Fibroblast of skin of left quadriceps (primary cell): ENCODE data around the gene METTL17.
"Not testable (repeated sequence)": the region's sequence is repeated elsewhere in the genome, so short reads cannot be mapped to it uniquely, and the experiment has no call there.

ENCODE experiments used
- DNase-seq, 2 experiments: peaks; one replicate each; pipeline ENCODE4 v3.0.0-alpha.2; 2013; ENCODE audit warnings: low read depth in 2 of 2

Gene METTL17, protein sequence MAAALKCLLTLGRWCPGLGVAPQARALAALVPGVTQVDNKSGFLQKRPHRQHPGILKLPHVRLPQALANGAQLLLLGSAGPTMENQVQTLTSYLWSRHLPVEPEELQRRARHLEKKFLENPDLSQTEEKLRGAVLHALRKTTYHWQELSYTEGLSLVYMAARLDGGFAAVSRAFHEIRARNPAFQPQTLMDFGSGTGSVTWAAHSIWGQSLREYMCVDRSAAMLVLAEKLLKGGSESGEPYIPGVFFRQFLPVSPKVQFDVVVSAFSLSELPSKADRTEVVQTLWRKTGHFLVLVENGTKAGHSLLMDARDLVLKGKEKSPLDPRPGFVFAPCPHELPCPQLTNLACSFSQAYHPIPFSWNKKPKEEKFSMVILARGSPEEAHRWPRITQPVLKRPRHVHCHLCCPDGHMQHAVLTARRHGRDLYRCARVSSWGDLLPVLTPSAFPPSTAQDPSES

DNA sequence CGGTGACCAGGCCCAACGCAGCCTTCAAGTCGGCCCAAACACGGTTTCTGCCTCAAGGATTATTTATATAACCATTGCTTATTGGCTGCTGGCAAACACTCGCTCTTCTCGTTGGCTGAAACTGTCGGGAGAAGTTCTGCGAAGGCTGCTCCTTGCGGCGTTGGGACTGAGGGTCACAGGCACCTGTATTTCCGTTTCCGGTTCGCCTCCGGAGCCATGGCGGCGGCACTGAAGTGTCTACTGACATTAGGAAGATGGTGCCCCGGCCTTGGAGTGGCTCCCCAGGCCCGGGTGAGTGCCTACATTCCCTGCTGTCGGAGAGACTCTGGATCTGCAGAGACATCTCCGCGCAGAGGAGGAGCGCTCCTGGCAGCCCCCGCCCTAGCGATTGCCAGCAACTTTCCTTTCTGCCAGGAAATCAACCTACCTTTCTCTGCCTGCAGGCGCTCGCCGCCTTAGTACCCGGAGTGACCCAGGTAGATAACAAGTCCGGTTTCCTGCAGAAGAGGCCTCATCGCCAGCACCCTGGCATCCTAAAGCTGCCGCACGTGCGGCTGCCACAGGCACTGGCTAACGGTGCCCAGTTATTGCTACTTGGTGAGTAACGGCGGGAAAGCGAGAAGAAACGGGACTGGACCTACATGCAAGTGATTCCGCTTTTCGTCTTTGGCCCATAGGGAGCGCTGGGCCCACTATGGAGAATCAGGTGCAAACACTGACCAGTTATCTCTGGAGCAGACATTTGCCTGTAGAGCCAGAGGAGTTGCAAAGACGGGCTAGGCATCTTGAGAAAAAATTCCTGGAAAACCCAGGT, at the start of gene METTL17:
TSS of gene METTL17 (plus strand) at position 194 of the 814 bp plus-strand sequence. CDS start at position 217, 23 bp downstream.
- peak; percentile 94 to 95 for DNase-seq

DNA sequence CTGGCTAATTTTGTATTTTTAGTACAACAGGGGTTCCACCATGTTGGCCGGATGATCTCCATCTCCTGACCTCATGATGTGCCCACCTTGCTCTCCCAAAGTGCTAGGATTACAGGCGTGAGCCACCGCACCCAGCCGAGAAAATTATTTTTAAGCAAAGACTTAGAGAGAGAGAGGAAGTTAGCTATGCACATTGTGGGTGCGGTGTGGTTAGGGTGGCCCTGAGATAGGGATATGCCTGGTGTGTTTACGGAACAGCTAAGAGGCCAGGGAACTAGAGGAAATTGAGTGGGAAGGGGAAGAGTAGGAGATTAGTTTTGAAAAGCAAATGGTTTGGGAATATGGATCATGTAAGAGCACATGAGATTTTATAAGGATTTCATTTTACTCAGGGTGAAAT, 44.6 kb upstream of the METTL17 start:
- DNase-seq: not testable (repeated sequence)

DNA sequence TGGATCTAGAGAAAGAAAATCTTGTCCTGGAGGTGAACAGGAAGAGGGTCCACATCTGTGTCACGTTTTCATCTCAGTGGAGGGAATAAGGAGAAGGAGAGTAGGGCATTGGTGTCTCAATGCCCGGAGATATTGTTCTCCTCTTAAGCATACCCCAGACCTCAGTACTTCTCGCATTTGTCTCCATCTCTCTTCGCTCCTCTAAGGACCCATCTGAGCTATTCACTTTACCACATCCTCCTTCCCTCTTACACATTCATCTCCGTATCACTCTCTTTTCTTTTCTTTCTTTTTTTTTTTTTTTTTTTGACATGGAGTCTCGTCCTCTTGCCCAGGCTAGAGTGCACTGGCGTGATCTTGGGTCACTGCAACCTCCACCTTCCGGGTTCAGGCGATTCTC, 43.1 kb upstream of the METTL17 start:
- DNase-seq: not testable (repeated sequence)

DNA sequence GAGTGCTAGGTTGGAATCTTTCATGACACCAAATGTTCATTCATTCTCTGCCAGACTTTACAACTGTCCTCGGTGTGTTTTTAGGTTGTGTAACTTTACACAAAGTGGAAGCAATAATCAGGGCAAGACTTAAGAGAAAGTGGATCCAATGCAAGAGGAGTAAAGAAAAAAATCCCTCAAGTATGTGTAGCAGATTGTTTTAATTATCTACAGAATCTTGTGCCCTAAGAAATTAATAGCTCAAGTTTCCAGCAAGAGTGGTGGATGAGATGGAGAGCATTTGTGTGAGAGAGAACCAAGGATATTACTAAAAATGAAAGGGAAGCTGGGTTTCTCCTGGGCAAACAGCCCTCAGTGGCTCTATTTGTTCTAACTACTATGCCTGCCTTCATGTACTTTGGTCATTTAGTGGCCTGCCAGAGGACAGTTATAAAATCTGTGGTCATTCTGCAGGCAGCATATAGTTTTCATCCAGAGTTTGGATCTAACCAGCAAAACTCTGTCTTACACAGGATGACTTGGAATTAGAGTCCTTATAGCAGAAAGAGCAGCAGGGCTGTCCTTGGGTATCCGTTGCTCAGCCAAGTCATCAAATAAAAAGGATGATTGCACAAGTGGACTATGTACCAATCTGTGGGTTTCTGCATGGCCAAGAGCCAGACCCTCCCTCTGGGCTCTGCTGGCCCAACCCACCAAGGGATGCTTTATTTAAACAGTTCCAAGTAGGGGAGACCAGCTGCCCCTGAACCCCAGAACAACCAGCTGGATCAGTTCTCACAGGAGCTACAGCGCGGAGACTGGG, 34.8 kb upstream of the METTL17 start, which contains the start of gene RNASE2:
TSS of gene RNASE2 (plus strand) at position 752 of the 802 bp plus-strand sequence. CDS start 285 bp downstream, outside the sequence.
- not testable (repeated sequence) for DNase-seq

DNA sequence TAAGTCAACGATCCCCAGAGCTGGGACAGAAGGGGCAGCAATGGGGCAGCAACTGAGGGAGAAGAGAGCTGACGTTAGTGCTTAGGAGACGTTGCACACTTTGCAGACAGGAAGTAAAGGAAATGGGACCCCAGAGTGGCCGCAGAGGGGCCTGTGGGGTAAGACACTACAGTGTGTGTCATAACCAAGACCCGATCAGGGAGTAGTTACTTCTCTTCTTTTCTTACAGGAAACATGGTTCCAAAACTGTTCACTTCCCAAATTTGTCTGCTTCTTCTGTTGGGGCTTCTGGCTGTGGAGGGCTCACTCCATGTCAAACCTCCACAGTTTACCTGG, 34.3 kb upstream of the METTL17 start:
- DNase-seq: not testable (repeated sequence)

DNA sequence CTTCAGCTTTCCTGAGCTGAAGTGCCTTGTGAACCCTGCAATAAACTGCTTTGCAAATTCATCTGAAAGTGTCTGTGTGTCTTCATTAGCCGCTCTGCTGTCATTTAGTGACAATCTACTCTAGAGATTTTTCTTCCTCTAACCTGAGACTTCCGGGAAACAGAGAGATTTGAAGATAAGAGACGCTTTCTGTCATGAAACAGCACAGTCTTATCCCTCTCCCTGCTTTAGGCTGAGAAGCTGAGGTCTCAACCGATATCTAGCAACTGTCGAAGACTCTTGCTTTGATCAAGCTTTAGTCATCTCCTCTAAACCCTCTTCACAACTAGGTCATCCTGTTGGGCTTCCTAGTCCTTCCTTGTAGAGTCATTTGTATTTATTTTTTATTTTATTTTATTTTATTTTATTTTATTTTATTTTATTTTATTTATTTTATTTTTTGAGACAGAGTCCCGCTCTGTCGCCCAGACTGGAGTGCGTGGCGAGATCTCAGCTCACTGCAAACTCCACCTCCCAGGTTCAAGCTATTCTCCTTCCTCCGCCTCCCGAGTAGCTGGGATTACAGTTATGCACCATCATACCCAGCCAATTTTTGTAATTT, 33.3 kb upstream of the METTL17 start:
- DNase-seq: no peak

DNA sequence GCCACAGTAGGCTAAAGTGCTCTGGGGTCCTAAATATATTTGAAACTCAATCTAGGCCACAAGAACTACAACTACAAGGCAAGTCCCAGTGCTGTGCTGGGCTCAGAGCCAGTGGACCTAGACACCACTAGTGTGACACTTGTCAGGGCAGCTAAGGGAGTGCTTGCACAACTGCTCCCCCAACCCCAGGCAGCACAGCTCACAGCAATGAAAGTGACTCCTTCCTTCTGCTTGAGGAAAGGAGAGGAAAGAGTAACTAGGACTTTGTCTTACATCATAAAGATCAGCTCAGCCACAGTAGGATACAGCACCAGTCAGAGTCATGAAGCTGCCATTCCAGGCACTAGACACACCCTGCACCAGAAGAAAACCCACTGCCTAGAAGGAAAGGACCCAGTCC, 30.8 kb upstream of the METTL17 start:
- DNase-seq: not testable (repeated sequence)

DNA sequence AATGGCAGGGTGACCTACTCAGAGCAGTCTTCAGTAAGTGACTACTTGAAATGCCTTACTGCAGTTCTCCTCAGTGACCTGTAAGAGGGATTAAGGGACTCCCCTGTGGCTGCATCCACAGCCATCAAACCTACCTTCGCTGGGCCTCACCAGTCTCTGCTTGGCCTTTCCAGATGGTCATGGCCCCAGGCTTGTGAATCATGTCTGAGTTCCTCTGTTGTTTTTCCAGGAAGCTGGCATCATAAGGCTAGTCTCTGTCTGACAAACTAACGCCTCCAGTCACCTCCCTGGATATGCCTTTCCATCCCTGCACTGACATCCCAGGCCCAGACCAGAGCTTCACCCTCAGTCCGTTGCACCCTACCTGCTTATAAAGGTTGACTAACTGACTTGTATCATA, 20.4 kb upstream of the METTL17 start:
- DNase-seq: no peak

DNA sequence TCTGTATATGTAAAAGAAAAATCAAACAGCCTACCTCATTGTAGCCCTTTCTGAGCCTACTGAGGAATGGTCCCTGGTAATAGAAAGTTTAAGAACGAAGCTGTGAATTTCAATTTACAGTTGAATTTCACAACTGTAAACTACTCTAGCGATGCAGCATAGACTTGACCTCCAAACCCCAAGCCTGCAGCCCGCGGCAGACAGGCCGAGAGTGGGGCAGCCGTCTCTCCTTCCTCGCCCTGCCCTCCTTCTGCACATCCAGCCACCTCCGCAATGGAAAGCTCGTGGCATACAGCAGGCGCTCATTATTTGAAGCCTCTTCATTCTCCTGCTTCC, 19.2 kb upstream of the METTL17 start:
- no peak for DNase-seq

DNA sequence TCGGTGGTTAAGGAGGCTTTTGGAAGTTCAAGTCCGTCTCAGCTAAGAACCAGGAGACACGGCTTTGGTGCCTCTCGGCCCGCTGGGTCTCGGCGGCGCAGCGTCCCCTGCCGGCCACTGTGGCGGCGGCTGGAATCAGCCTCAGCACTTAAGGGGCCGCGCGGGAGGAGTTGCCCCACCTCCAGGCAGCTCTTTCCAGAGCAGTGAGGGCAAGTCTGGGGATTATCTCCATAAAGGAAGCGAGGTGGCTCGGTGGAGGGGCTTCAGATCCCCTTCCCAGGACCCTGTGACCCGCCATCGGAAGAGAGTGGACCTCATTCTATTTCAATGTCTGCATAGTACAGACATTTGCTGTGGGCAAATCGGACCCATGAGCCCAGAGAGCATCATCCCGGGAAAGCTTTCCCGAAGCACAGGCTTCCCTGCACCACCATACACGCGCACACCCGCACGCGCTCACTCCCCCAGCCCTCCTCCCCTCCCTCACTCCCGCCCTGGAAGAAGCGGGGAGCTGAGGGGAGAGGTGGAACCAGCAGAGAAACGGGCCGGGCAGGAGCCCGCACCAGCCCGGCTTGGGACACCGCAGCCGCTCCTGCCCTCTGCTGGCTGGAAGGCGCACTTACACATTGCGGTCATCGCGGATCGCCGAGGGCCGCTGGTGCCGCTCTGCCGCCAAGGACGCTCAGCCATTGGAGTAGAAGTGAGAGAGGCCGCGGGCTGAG, 18.6 kb upstream of the METTL17 start:
- DNase-seq: peak; percentile 61 to 68

DNA sequence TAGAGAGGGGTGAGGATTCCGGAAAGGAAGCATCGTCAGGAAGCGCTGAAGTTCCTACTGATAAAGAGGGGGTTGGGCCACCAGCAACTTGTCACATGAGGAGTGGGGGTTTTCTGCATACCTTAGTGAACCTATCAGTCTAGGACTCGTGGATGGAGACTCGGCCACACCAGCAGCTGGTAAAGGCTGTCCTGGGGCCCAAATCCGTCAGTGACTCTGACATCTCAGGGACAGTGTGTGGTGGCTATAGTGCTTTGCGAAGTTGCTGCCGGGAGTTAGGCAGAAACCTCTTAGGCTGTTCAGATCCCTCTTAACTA, 18.1 kb upstream of the METTL17 start:
- DNase-seq: no peak

DNA sequence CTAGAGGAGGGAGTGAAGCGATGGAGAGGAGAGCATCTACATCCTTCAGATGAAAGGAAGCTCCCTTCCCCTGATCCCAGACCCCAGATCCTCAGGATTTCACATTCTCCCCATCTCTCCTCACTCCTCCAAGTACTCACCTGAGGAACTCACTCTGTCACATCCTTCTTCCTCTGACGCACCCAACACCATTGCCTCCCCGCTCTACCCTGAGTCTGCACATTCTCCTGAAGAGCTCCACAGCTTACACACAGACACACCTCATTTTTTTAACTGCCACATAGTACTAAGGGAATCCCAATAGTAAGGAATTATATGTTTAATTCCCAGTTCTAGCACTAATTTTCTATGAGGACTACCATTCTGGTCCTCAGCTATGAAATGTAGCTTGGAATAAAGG, 16.3 kb upstream of the METTL17 start:
- DNase-seq: no peak

DNA sequence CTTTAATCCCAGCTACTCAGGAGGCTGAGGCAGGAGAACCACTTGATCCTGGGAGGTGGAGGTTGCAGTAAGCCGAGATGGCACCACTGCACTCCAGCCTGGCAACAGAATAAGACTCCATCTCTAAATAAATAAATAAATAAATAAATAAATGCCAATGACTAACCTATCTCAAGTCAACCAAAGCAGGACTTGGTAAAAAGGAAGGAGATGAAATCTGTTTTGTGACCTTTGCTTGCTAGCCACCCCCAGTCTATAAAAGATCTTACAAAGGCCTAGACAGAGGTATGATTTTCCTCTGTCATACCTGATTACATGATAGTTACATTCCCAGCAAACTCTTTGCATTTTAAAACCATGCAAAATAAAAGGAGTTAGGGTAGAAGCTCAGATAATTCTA, 13.5 kb upstream of the METTL17 start:
- no peak for DNase-seq

DNA sequence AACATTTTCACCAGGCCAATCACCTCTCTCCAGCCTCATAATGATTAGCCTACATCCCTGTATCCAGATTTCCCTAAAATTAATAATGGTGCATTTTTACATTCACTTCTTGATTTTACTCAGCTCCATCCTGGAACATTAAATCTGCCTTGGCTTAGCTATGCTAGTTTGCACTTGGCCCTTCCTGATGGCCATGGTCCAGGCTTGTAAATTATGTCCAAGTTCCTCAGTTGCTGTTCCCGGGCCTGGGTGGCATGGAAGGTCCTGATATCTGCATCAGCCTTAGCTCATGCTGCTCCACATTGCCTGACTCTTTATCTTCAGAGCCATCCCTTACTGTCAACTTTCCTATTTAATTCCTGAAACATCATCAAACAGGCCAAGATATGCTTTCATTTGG, 11.1 kb upstream of the METTL17 start:
- no peak for DNase-seq

DNA sequence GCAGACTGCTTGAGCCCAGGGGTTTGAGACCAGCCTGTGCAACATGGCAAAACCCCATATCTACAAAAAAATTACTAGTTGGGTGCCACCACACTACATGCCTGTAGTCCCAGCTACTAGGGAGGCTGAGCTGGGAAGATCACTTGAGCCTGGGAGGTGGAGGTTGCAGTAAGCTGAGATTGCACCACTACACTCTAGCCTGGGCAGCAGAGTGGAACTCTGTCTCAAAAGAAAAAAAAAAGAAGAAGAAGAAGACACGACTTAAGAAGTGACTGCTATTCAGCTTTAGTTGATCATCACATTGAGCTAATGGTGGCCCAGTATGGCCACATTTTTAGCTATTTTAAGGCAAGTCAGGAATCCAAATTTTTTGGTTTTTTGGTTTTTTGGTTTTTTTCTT, 8.9 kb upstream of the METTL17 start:
- DNase-seq: no peak

DNA sequence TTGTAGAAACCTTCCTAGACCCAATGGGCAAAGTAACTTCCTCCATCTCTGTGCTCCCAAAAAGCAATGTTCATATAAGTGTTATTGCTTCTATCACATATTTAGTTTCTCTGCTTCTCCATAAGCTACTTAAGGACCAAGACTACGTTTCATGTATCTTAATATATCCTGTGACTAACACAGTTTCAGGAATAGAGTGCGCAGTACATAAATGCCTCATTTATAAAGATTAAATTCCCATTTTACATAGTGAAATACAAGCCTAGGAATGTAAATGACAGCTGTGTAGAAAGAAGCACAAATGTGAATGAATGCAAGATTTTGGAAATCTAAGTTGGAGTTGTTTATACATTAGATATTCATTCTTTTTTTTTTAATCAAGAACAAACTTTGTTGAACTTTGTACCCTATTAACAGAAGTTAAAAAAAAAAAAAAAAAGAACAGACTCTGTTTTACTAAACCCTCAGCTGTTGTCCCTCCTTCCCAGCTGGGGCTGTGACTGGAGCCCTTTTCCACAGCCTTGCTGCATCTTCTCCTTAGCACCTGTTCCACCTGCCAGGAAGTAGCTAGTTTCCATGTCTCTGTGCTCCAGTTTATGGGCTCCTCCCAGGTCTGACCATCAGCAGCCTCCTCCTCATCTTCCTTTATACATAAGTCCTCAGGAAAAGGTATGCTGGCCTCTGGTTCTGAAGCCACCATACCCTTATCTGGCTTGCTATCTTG, 7.0 kb upstream of the METTL17 start:
- DNase-seq: no peak

DNA sequence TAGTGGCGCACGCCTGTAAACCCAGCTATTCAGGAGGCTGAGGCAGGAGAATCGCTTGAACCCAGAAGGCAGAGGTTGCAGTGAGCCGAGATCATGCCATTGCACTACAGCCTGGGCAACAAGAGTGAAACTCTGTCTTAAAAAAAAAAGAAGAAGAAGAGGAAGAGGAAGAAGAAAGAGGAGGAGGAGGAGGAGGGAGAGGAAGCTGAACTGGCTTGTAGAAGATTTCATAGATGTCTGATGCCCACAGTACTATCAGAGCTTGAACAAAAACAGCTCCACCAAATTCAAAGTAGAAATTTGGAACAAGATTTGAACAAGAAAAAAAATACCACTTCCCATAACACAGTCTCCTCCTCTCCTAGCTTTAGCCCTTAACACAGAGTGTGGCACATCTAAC, 4.1 kb upstream of the METTL17 start:
- not testable (repeated sequence) for DNase-seq

DNA sequence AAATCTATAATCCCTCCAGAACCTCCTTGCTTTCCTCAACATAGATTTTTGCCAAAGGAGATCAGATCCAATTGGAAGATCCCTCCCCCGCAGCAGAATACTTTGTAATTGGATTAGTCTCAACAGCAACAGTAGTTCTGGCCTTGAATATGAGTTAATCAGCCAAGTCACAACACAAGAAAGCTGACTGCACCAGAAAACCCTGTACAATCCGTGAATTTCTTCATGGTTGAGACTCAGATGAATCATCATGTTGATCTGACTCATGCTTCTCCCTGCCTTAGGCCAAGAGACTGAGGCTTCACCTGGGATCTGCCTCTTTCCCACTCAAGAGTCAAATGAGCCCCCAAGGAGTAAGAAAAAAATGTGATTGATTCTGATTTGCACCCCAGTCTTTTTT, 3.0 kb upstream of the METTL17 start:
- DNase-seq: peak; percentile 80 to 84

DNA sequence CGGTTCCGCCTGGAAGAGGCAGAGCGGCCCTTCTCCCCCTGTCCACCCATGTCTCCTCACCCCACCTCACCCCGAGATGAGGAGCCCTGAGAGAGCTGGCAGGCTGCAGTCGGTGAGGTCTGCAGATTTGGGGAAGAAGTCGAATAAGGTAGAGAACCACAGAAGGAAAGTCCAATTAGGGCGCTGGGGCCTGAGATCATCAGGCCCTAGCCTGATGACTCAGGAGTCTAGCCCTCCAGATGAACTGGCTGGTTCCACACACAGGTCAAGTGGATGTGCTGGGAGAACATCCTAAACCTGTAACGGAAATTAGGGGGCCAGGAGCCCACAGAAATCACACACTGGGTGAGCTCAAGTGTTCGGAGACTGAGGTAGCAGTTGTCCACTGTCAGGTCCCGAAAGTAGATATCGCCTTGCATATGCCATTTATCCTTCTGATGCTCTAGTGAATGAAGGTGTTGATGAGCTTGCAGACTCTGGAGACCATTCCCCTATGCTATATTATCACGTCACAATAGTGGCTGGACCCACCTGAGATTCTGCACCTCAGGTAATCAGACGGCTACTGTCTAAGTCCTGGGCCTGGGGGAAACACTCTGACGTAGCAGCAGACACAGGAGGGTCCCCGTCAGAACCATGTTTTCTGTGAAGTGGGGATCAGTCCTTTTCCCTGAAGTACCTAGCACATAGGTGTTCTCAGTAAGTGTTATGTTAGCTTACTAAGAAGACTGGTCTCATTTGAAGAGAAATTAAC, 886 bp upstream of the METTL17 start:
- no peak for DNase-seq

DNA sequence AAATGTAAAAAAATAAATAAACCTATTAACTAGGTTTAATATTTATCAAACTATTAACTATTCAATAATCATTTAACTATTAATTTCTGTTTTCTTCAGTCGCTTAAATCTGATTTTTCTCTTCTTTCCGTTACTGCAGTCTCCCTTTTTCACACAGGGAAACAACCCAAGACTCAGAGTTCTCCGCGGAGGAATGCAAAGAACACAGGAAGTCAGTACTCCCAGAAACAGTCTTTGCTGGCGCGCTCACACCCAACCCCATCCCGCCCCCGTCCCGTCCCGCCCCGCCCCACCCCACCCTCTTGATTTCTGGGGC, 351 bp upstream of the METTL17 start:
- no peak for DNase-seq
